Measurements from ENCODE around the gene PRLHR.

PRLHR gene

GRCh38 chr10:118571123-118571522 lies 24.3 kb downstream of the PRLHR start:
- peak; percentile 27 for DNase-seq (ENCODE audit: low read depth)
- in situ Hi-C loops (cut with HindIII; ENCODE audit: low sequenced_read_pairs): loop anchor here (5.0 kb wide), 1 partner anchor 141 kb away; no protein-coding TSS in a partner anchor
- TF ChIP-seq, protein P1, sequence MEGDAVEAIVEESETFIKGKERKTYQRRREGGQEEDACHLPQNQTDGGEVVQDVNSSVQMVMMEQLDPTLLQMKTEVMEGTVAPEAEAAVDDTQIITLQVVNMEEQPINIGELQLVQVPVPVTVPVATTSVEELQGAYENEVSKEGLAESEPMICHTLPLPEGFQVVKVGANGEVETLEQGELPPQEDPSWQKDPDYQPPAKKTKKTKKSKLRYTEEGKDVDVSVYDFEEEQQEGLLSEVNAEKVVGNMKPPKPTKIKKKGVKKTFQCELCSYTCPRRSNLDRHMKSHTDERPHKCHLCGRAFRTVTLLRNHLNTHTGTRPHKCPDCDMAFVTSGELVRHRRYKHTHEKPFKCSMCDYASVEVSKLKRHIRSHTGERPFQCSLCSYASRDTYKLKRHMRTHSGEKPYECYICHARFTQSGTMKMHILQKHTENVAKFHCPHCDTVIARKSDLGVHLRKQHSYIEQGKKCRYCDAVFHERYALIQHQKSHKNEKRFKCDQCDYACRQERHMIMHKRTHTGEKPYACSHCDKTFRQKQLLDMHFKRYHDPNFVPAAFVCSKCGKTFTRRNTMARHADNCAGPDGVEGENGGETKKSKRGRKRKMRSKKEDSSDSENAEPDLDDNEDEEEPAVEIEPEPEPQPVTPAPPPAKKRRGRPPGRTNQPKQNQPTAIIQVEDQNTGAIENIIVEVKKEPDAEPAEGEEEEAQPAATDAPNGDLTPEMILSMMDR (IDR thresholded peaks at IDR 0.05; ENCODE audit: low read depth, low read length, missing control alignments): no peak
- H3K4me3 ChIP-seq (ENCODE audit: low read depth, low read length): no peak overlapping the region

- in situ Hi-C loops (cut with HindIII; ENCODE audit: low sequenced_read_pairs): loop anchor here (5.0 kb wide), 1 partner anchor 142 kb away; no protein-coding TSS in a partner anchor
- H3K4me3 ChIP-seq (ENCODE audit: low read depth, low read length): no peak overlapping the region
- TF ChIP-seq, protein P1 (IDR thresholded peaks at IDR 0.05; ENCODE audit: low read depth, low read length, missing control alignments): no peak
- no peak for DNase-seq (ENCODE audit: low read depth)
Measured at GRCh38 chr10:118570591-118570990, 24.9 kb downstream of the PRLHR start.

- TF ChIP-seq, protein P1 (IDR thresholded peaks at IDR 0.05; ENCODE audit: low read depth, low read length, missing control alignments): no peak
- no peak for DNase-seq (ENCODE audit: low read depth)
- H3K4me3 ChIP-seq (ENCODE audit: low read depth, low read length): no peak overlapping the region
- in situ Hi-C loops (cut with HindIII; ENCODE audit: low sequenced_read_pairs): loop anchor here (5.0 kb wide), 1 partner anchor 142 kb away; no protein-coding TSS in a partner anchor
Measured at GRCh38 chr10:118569882-118570252, 25.6 kb downstream of the PRLHR start.

DNA sequence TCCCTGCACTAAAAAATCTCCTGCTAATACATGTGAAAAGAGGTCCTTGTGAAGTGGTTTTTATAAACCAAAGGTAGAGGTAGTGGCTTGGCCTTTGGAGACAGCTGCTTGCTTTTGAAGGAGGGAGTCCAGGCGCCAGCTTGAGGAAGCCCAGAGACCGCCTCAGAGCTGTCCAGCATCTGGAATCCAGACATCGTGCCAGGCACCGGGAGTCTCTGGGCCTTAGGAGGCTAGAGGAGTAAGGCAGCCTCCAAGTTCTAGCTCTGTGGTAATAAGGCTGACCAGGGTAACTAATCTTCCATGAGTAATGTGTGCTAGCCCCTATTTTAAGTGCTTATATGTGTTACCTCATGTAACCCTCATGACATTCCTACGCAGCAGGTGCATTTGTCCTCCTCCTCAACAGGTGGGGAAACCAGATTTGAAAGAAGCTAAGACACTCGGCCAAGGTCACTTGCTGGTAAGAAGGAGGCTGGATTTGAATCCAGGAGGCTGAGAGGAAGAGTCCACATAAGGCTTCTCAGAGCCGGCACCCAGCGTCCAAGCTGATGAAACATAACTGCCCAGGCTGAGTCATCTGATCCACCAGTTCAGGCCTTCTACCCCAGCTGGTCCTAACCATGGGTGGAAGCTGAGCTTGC lies 26.1 kb downstream of the PRLHR start:
- H3K4me3 ChIP-seq (ENCODE audit: low read depth, low read length): no peak overlapping the region
- no peak for DNase-seq (ENCODE audit: low read depth)
- in situ Hi-C loops (cut with HindIII; ENCODE audit: low sequenced_read_pairs): no loop called here
- TF ChIP-seq, protein P1 (IDR thresholded peaks at IDR 0.05; ENCODE audit: low read depth, low read length, missing control alignments): no peak

- H3K4me3 ChIP-seq (ENCODE audit: low read depth, low read length): no peak overlapping the region
- DNase-seq (ENCODE audit: low read depth): peak; percentile 48
- TF ChIP-seq, protein P1 (IDR thresholded peaks at IDR 0.05; ENCODE audit: low read depth, low read length, missing control alignments): peak; percentile 70
- in situ Hi-C loops (cut with HindIII; ENCODE audit: low sequenced_read_pairs): no loop called here
Measured at GRCh38 chr10:118568327-118568848, 27.1 kb downstream of the PRLHR start.

GRCh38 chr10:118567701-118568248 lies 27.7 kb downstream of the PRLHR start:
- TF ChIP-seq, protein P1 (IDR thresholded peaks at IDR 0.05; ENCODE audit: low read depth, low read length, missing control alignments): no peak
- no peak for DNase-seq (ENCODE audit: low read depth)
- no peak overlapping the region for H3K4me3 ChIP-seq (ENCODE audit: low read depth, low read length)
- in situ Hi-C loops (cut with HindIII; ENCODE audit: low sequenced_read_pairs): no loop called here
